Neuronal stem cell (in vitro differentiated cells): ENCODE data around the gene FOXS1.

ENCODE experiments used
- DNase-seq: peaks from one replicate; pipeline ENCODE4 v3.0.0-alpha.2; 2013; ENCODE audit warnings: low spot score
- H2AFZ ChIP-seq: one replicate; pipeline ENCODE4 v1.6.1; 2013; ENCODE audit warnings: mild to moderate bottlenecking, low read length, inconsistent platforms
- H2AK5ac ChIP-seq: 2 replicates; pipeline ENCODE4 v1.6.1; 2013; ENCODE audit warnings: low read depth, mild to moderate bottlenecking, inconsistent platforms, low read length, moderate library complexity, mixed read lengths
- H2BK120ac ChIP-seq: 2 replicates; pipeline ENCODE4 v1.6.1; 2013; ENCODE audit warnings: low read depth, mild to moderate bottlenecking, inconsistent platforms, low read length, moderate library complexity, mixed read lengths
- H2BK12ac ChIP-seq: one replicate; pipeline ENCODE4 v1.6.1; 2013; ENCODE audit warnings: low read length, inconsistent platforms
- H2BK15ac ChIP-seq: 2 replicates; pipeline ENCODE4 v1.6.1; 2013; ENCODE audit warnings: mild to moderate bottlenecking, low read length, inconsistent platforms, mixed read lengths
- H2BK5ac ChIP-seq: one replicate; pipeline ENCODE4 v1.6.1; 2013; ENCODE audit warnings: inconsistent platforms, mild to moderate bottlenecking, low read length, moderate library complexity
- H3K14ac ChIP-seq: one replicate; pipeline ENCODE4 v1.6.1; 2013; ENCODE audit warnings: low read length, inconsistent platforms
- H3K18ac ChIP-seq: 2 replicates; pipeline ENCODE4 v1.6.1; 2013; ENCODE audit warnings: low read length, inconsistent platforms
- H3K23ac ChIP-seq: 2 replicates; pipeline ENCODE4 v1.6.1; 2013; ENCODE audit warnings: low read depth, mild to moderate bottlenecking, mixed read lengths, low read length, inconsistent platforms; ENCODE audit not compliant: poor library complexity
- H3K27ac ChIP-seq: replicated peaks from 3 replicates; pipeline ENCODE4 v1.5.1; 2013; ENCODE audit warnings: low read length, inconsistent platforms
- H3K27me3 ChIP-seq, 3 experiments: 2 replicates each; pipeline ENCODE4 v1.6.1; 2013; ENCODE audit warnings: low read length in 3 of 3, mild to moderate bottlenecking in 2 of 3, inconsistent platforms in 1 of 3, low read depth in 1 of 3, mixed read lengths in 1 of 3, moderate library complexity in 1 of 3; ENCODE audit not compliant: control insufficient read depth in 3 of 3, insufficient read depth in 3 of 3
- H3K36me3 ChIP-seq, 2 donors: replicated peaks in 1 of 2; 2 replicates each; pipeline ENCODE4 v1.6.1; 2013; ENCODE audit warnings: low read length in 2 of 2; ENCODE audit not compliant: control insufficient read depth in 2 of 2, insufficient read depth in 2 of 2
- H3K4ac ChIP-seq: 2 replicates; pipeline ENCODE4 v1.6.1; 2013; ENCODE audit warnings: inconsistent platforms, mild to moderate bottlenecking, low read length, moderate library complexity
- H3K4me1 ChIP-seq, 2 donors: 1 replicate in 1 of 2; 2 replicates in 1 of 2; pipeline ENCODE4 v1.6.1; 2013; ENCODE audit warnings: low read length in 2 of 2, low read depth in 1 of 2; ENCODE audit not compliant: control insufficient read depth in 2 of 2, insufficient read depth in 1 of 2
- H3K4me2 ChIP-seq: one replicate; pipeline ENCODE4 v1.6.1; 2013; ENCODE audit warnings: mild to moderate bottlenecking, low read length, inconsistent platforms; ENCODE audit not compliant: insufficient read depth, poor library complexity, severe bottlenecking
- H3K4me3 ChIP-seq, 2 donors: 2 replicates each; pipeline ENCODE4 v1.5.1; 2013; ENCODE audit warnings: low read length in 2 of 2, mild to moderate bottlenecking in 2 of 2, inconsistent platforms in 1 of 2, moderate library complexity in 1 of 2
- H3K79me1 ChIP-seq: one replicate; pipeline ENCODE4 v1.6.1; 2013; ENCODE audit warnings: low read depth, mild to moderate bottlenecking, inconsistent platforms, low read length, moderate library complexity
- H3K9ac ChIP-seq: one replicate; pipeline ENCODE4 v1.6.1; 2013; ENCODE audit warnings: mild to moderate bottlenecking, low read depth, low read length, inconsistent platforms; ENCODE audit not compliant: poor library complexity
- H3K9me3 ChIP-seq, 2 donors: replicated peaks in 1 of 2; 2 replicates each; pipeline versions ENCODE3 to v1.6.1; 2013; ENCODE audit warnings: low read length in 2 of 2, mild to moderate bottlenecking in 2 of 2, inconsistent platforms in 1 of 2, low read depth in 1 of 2, mixed read lengths in 1 of 2, moderate library complexity in 1 of 2; ENCODE audit not compliant: control insufficient read depth in 2 of 2, insufficient read depth in 1 of 2
- H4K8ac ChIP-seq: one replicate; pipeline ENCODE4 v1.6.1; 2013; ENCODE audit warnings: low read depth, mild to moderate bottlenecking, inconsistent platforms, low read length, moderate library complexity
- H4K91ac ChIP-seq: one replicate; pipeline ENCODE4 v1.6.1; 2013; ENCODE audit warnings: low read length, low read depth, mild to moderate bottlenecking, inconsistent platforms; ENCODE audit not compliant: poor library complexity
- WGBS, 2 donors: extraction: QIAGEN DNeasy Blood & Tissue Kit; methylation state at CpG; one replicate each; pipeline ENCODE4 v1.1.7; 2013; ENCODE audit warnings: missing lambda C conversion rate in 2 of 2, mixed read lengths in 1 of 2; ENCODE audit not compliant: insufficient read length in 2 of 2, insufficient replicate concordance in 1 of 2; ENCODE audit errors: extremely low coverage in 2 of 2; 5-methylcytosine and 5-hydroxymethylcytosine counted together

The FOXS1 gene

DNA sequence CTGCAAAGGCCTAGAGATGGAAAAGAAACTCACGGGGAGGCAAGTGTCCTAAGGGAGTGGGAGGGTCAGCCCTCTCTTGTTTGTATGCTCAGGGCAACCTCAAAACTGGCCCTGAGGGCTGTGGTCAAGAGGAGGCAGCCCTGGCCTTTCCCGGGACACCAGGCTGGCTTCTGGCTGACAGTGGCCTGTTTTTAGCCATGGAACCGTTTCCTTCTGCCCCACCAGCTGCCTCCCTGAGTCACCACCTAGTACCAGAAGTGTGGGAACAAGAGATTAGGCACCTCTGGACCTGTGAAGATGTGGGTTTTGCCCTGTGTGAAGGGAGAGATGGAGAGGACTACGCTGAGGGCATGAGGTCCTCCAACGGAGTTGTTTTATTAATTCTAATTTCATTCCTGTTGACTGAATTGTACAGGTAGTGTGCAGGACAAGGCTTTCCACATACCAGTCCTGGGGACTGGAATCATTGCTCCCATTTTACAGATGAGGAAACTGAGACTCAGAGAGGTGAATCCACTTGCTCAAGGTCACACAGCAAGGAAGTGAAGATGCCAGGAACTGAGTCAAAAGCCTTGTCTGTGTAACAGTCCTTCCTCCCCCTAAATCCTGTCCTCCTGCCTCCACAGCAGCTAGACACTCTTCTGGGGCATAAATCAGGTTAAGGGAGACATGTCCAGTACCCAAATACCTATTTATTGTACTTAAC is 5.5 kb downstream of the FOXS1 start:
- no peak overlapping the region for H2BK15ac ChIP-seq
- H3K36me3 ChIP-seq, result no peaks in the 10 kb centered on the region
- no peak overlapping the region for H3K27ac ChIP-seq
- no peak overlapping the region for H3K4ac ChIP-seq
- no peak overlapping the region for H2AK5ac ChIP-seq
- no peak overlapping the region for H2AFZ ChIP-seq
- no peak overlapping the region for H3K4me3 ChIP-seq
- H3K9me3 ChIP-seq, result no peaks in the 10 kb centered on the region
- no peak overlapping the region for H3K18ac ChIP-seq
- no peaks in the 10 kb centered on the region for H3K79me1 ChIP-seq
- no peak overlapping the region for H3K4me2 ChIP-seq
- WGBS, 2 donors, result no CpG with 5 or more reads among the region's 5 CpGs
- no peak overlapping the region for H4K8ac ChIP-seq
- no peak for DNase-seq
- no peak overlapping the region for H2BK120ac ChIP-seq
- no peak overlapping the region for H2BK5ac ChIP-seq
- no peak overlapping the region for H4K91ac ChIP-seq
- H3K27me3 ChIP-seq, result no peaks in the 10 kb centered on the region
- no peak overlapping the region for H3K23ac ChIP-seq
- no peak overlapping the region for H3K9ac ChIP-seq
- no peak overlapping the region for H2BK12ac ChIP-seq
- H3K14ac ChIP-seq, result no peak overlapping the region
- peaks cover 49 to 52% of the 10 kb centered on the region in 2 donors for H3K4me1 ChIP-seq

DNA sequence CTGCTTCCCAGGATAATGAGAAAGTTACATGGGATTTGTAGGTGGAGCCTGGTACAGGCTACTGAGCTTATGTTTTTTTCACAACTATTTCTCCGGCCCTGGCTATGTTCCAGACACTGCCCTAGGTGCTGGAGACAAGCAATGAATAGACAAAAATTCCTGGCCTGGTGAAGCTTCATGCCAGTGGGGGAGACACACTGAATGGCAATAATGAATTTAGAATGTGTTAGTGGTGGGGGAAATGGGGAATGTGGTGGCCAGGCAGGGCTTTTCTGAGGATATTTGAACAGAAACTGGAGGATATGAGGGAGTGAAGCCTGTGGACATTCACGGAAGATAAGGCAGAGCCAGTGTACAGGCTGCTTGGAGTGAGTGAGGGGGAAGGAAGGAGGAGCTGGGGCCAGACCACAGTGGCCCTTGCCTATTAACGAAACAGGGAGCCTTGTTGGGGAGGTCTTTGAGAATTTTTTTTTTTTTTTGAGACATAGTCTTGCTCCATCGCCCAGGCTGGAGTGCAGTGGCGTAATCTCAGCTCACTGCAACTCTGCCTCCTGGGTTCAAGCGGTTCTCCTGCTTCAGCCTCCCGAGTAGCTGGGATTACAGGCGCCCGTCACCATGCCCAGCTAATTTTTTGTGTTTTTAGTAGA is 6.6 kb downstream of the FOXS1 start:
- H4K8ac ChIP-seq, result no peak overlapping the region
- H3K79me1 ChIP-seq, result no peaks in the 10 kb centered on the region
- no peak for DNase-seq
- no peak overlapping the region for H2BK120ac ChIP-seq
- no peaks in the 10 kb centered on the region for H3K27me3 ChIP-seq
- H2BK15ac ChIP-seq, result no peak overlapping the region
- no peak overlapping the region for H2BK5ac ChIP-seq
- H3K9ac ChIP-seq, result no peak overlapping the region
- no peak overlapping the region for H3K14ac ChIP-seq
- H3K4ac ChIP-seq, result no peak overlapping the region
- H4K91ac ChIP-seq, result no peak overlapping the region
- H2AFZ ChIP-seq, result no peak overlapping the region
- H2BK12ac ChIP-seq, result no peak overlapping the region
- no peaks in the 10 kb centered on the region for H3K9me3 ChIP-seq
- H2AK5ac ChIP-seq, result no peak overlapping the region
- WGBS, 2 donors, result no CpG with 5 or more reads among the region's 9 CpGs
- H3K23ac ChIP-seq, result no peak overlapping the region
- no peak overlapping the region for H3K4me3 ChIP-seq
- peaks cover 49 to 50% of the 10 kb centered on the region in 2 donors for H3K4me1 ChIP-seq
- H3K4me2 ChIP-seq, result no peak overlapping the region
- H3K36me3 ChIP-seq, result no peaks in the 10 kb centered on the region
- no peak overlapping the region for H3K18ac ChIP-seq
- H3K27ac ChIP-seq, result no peak overlapping the region

DNA sequence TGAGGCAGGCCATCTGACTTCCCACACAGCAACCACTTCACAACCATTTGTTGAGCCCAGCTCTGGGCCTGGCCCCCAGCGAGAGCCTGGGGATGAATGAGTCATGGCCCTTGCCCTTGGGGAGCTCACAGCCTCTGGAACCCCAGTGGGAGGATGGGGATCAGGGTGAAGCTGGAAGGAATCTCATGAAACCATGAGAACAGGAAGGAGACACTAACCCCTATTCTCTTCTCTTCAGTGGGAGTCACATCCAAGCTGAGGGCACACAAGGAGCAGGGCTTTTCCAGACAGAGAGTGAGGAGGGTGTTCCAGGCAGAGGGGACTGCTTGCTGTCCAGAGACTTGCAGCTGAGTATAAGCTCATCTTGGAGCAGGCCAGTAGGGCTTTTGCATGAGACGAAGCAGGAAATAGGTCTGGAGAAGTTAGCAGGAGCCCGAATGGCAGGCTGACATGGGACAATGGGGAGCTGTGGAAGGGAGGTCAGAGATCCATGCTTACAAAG is 7.5 kb downstream of the FOXS1 start:
- Histone ChIP-seq H2BK15ac (no peak overlapping the region), H3K23ac (no peak overlapping the region), H3K4me2 (no peak overlapping the region), H3K18ac (no peak overlapping the region), H3K27me3 (no peaks in the 10 kb centered on the region), H3K27ac (no peak overlapping the region), H3K4ac (no peak overlapping the region), H3K9me3 (no peaks in the 10 kb centered on the region), H2BK120ac (no peak overlapping the region), H3K4me1 (peaks cover 41 to 47% of the 10 kb centered on the region in 2 donors), H2BK12ac (no peak overlapping the region), H3K14ac (no peak overlapping the region), H4K8ac (no peak overlapping the region), H2BK5ac (no peak overlapping the region), H2AK5ac (no peak overlapping the region), H4K91ac (no peak overlapping the region), H2AFZ (peak overlapping the region; percentile 32), H3K79me1 (no peaks in the 10 kb centered on the region), H3K4me3 (no peak overlapping the region), H3K9ac (no peak overlapping the region), H3K36me3 (no peaks in the 10 kb centered on the region)
- no peak for DNase-seq
- no CpG with 5 or more reads among the region's 3 CpGs for WGBS, 2 donors

GRCh38 chr20:31836853-31837608 is 8.4 kb downstream of the FOXS1 start:
- no peak overlapping the region for H3K27ac ChIP-seq

More at GRCh38 chr20:31836853-31837608, 8.4 kb downstream of the FOXS1 start:
- no peaks in the 10 kb centered on the region for H3K79me1 ChIP-seq
- H3K9ac ChIP-seq, result peak overlapping the region; percentile 35
- no CpG with 5 or more reads among the region's 5 CpGs for WGBS, 2 donors
- H3K23ac ChIP-seq, result no peak overlapping the region
- no peaks in the 10 kb centered on the region for H3K27me3 ChIP-seq
- no peak overlapping the region for H2AFZ ChIP-seq
- no peak overlapping the region for H4K8ac ChIP-seq
- H2BK5ac ChIP-seq, result no peak overlapping the region
- no peak overlapping the region for H2BK12ac ChIP-seq
- no peaks in the 10 kb centered on the region for H3K9me3 ChIP-seq
- H2BK15ac ChIP-seq, result peak overlapping the region; percentile 3
- no peaks in the 10 kb centered on the region for H3K36me3 ChIP-seq
- no peak overlapping the region for H3K4ac ChIP-seq
- H3K4me2 ChIP-seq, result no peak overlapping the region
- no peak for DNase-seq
- peaks cover 32 to 38% of the 10 kb centered on the region in 2 donors for H3K4me1 ChIP-seq
- H3K18ac ChIP-seq, result peak overlapping the region; percentile 39
- H2BK120ac ChIP-seq, result no peak overlapping the region
- H4K91ac ChIP-seq, result no peak overlapping the region
- peak overlapping the region; percentile 6 for H2AK5ac ChIP-seq
- no peak overlapping the region for H3K4me3 ChIP-seq
- H3K14ac ChIP-seq, result no peak overlapping the region
